LNCaP clone FGC (cell line): Measurements from ENCODE around the gene CLK1.

Source experiments
- DNase-seq: peaks from one replicate; pipeline ENCODE4 v3.0.0-alpha.2; 2011; ENCODE audit warnings: low read depth
- H3K4me3 ChIP-seq: 2 replicates; pipeline ENCODE4 v1.5.1; 2011; ENCODE audit warnings: mild to moderate bottlenecking, low read depth, low read length, control low read depth
- TF ChIP-seq, protein P1 (sequence below): IDR thresholded peaks from 2 replicates; pipeline ENCODE4 v1.5.1; 2012; ENCODE audit warnings: mild to moderate bottlenecking; ENCODE audit not compliant: control insufficient read depth, insufficient read depth; ENCODE audit errors: extremely low read depth

The CLK1 gene

GRCh38 chr2:200811333-200812121, 52.9 kb downstream of the CLK1 start, which contains the start of gene BZW1:
Gene BZW1 (plus strand): TSS chr2:200811910. CDS start chr2:200813218, 1,308 bp downstream.
- H3K4me3 ChIP-seq = peak within 1 kb of the TSS; percentile 84
- TF ChIP-seq, protein P1, sequence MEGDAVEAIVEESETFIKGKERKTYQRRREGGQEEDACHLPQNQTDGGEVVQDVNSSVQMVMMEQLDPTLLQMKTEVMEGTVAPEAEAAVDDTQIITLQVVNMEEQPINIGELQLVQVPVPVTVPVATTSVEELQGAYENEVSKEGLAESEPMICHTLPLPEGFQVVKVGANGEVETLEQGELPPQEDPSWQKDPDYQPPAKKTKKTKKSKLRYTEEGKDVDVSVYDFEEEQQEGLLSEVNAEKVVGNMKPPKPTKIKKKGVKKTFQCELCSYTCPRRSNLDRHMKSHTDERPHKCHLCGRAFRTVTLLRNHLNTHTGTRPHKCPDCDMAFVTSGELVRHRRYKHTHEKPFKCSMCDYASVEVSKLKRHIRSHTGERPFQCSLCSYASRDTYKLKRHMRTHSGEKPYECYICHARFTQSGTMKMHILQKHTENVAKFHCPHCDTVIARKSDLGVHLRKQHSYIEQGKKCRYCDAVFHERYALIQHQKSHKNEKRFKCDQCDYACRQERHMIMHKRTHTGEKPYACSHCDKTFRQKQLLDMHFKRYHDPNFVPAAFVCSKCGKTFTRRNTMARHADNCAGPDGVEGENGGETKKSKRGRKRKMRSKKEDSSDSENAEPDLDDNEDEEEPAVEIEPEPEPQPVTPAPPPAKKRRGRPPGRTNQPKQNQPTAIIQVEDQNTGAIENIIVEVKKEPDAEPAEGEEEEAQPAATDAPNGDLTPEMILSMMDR = no peak
- DNase-seq = peak; percentile 83

GRCh38 chr2:200810998-200811332, 53.5 kb downstream of the CLK1 start:
- DNase-seq = no peak
- TF ChIP-seq, protein P1 = no peak
- peak overlapping the region; percentile 84 for H3K4me3 ChIP-seq

DNA sequence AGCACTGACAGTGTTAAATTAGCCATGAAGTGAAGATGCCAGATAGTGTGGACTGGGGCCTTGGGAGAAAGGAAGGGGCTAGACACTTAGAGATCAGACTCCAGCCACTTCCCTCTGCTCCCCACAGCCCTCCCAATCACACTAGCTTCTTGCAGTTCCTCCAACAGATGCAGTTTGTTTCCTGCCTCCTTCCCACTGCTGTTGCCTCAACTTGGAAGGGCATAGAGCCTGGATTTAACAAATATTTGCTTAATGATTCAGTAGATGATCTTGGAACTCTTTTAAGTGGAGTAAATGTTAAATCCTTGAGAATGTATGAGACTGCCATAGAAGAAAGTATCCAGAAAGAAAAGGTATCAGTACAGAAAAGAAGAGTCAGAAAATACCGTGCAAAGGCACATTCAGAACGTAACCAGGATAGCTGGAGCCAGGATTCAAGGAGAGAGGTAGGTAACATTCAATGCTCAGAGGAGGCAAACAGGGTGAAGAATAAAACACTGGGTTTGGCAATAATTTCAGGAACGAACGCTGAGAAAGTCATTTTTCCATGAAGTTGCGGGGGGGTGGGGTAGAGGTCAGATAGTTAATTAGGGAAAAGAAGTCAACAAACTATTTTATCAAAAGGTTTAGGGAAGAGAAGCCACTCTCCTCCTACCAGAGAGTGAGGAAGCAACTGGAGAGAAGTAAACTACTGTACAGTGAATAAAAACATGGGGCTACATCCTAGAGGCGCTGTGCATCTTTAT, 54.0 kb downstream of the CLK1 start:
- peak; percentile 83 for DNase-seq
- peak overlapping the region; percentile 84 for H3K4me3 ChIP-seq
- TF ChIP-seq, protein P1 = no peak

DNA sequence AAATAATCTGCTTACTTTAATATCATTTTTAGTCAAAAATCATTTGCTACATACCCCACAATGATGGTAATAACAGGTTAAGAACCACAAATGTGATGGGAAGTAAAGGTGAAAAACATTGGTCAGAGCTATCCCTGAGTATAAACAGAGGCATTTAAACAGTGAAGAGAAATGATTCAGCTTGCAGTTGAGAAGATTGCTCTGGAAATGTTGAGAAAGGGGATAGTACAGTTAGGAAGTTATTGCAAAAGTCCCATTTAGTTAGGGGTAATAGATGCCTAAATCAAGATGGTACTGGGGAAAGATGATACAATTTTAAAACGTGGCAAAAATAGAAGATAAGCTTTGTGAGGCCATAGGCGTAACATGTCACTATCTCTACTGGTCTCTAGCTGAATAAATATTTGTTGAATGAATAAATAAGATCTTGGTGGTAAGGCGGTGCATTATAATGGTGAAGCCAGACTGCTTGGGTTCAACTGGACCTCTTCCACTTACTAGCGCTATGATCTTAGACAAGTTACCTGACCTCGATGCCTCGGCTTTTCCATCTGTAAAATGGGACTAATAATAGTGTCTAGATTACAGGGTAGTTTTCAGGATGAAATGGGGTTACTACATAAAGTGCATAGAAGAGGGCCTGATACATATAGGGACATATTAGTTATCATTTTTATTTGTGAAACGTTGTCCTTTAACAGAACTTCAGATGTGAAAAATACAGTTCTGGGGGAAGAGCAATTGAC, 54.8 kb downstream of the CLK1 start:
- TF ChIP-seq, protein P1 = no peak
- H3K4me3 ChIP-seq = peak overlapping the region; percentile 84; the same call in 1 of the 2 replicates

More for the DNA sequence above, 54.8 kb downstream of the CLK1 start:
- DNase-seq = no peak
